Activated CD4-positive, alpha-beta T cell treated with anti-CD3 and anti-CD28 coated beads, Interleukin-2, amount 10 ng/mL, durations not matched to agents 7 days and 5 days (primary cell): ENCODE data around the gene SNED1. TPM values are rescaled to one million over a fixed set of nuclear protein-coding genes. Genes with fewer than 3 reads are reported as not detected.

ENCODE experiments used
- CTCF ChIA-PET: fragments of 350-600 bp; sonication (Branson Sonifier 250); formaldehyde crosslinking; loops from one replicate; lab custom pipeline; 2021; ENCODE audit warnings: antibody characterized with exemption; lab: Charles Lee
- POLR2A ChIA-PET: fragments of 350-600 bp; sonication (Branson Sonifier 250); formaldehyde crosslinking; loops from one replicate; lab custom pipeline; 2021; ENCODE audit warnings: antibody characterized with exemption; lab: Charles Lee
- DNase-seq: peaks from one replicate; pipeline ENCODE4 v3.0.0-alpha.2; 2020
- H3K27ac Mint-ChIP-seq: one replicate; pipeline ENCODE4 v1.8.0; 2021; ENCODE audit warnings: mild to moderate bottlenecking, moderate library complexity, mixed read lengths
- H3K27me3 Mint-ChIP-seq: one replicate; pipeline ENCODE4 v1.8.0; 2021; ENCODE audit warnings: mixed read lengths
- H3K36me3 Mint-ChIP-seq: one replicate; pipeline ENCODE4 v1.8.0; 2021; ENCODE audit warnings: low read depth, mixed read lengths
- H3K4me1 Mint-ChIP-seq: one replicate; pipeline ENCODE4 v1.8.0; 2021; ENCODE audit warnings: mixed read lengths
- H3K4me3 Mint-ChIP-seq: one replicate; pipeline ENCODE4 v1.8.0; 2021; ENCODE audit warnings: mild to moderate bottlenecking, moderate library complexity, mixed read lengths
- H3K9me3 Mint-ChIP-seq: one replicate; pipeline ENCODE4 v1.8.0; 2021; ENCODE audit warnings: mixed read lengths
- total RNA-seq, 2 experiments: library from RNA; stranded (reverse); gene quantifications; one replicate each; pipeline ENCODE4 v1.2.3, GENCODE V29; 2021

SNED1 gene
- total RNA-seq, 2 experiments from 2014 or later, result 6.1 to 8.6 TPM

- Mint-ChIP-seq H3K4me3 (no peak overlapping the region), H3K4me1 (no peaks in the 10 kb centered on the region), H3K27me3 (peaks cover 2% of the 10 kb centered on the region), H3K36me3 (no peaks in the 10 kb centered on the region), H3K9me3 (no peaks in the 10 kb centered on the region), H3K27ac (no peak overlapping the region)
- POLR2A ChIA-PET, result no interaction called here
- CTCF ChIA-PET, result no interaction called here
- no peak for DNase-seq
Observed at GRCh38 chr2:241053576-241054251, 55.3 kb downstream of the SNED1 start.

GRCh38 chr2:241061275-241061674 is 62.9 kb downstream of the SNED1 start:
- Mint-ChIP-seq H3K4me3 (no peak overlapping the region), H3K27me3 (peaks cover 2% of the 10 kb centered on the region), H3K9me3 (no peaks in the 10 kb centered on the region), H3K36me3 (no peaks in the 10 kb centered on the region), H3K27ac (no peak overlapping the region), H3K4me1 (peaks cover 3% of the 10 kb centered on the region)
- ChIA-PET POLR2A (no interaction called here), CTCF (interaction anchor here (0.7 kb wide), 1 partner anchor 116 kb away, joined by 3 read pairs; no protein-coding TSS in a partner anchor)
- DNase-seq, result no peak

- Mint-ChIP-seq H3K4me1 (peaks cover 3% of the 10 kb centered on the region), H3K36me3 (no peaks in the 10 kb centered on the region), H3K4me3 (no peak overlapping the region), H3K9me3 (no peaks in the 10 kb centered on the region), H3K27me3 (peaks cover 2% of the 10 kb centered on the region), H3K27ac (no peak overlapping the region)
- CTCF ChIA-PET, result no interaction called here
- POLR2A ChIA-PET, result no interaction called here
- DNase-seq, result no peak
Observed at GRCh38 chr2:241062389-241063092, 64.1 kb downstream of the SNED1 start.

- CTCF ChIA-PET, result no interaction called here
- peaks cover 3% of the 10 kb centered on the region for H3K4me1 Mint-ChIP-seq
- H3K4me3 Mint-ChIP-seq, result no peak overlapping the region
- H3K27ac Mint-ChIP-seq, result no peak overlapping the region
- H3K9me3 Mint-ChIP-seq, result no peaks in the 10 kb centered on the region
- peaks cover 2% of the 10 kb centered on the region for H3K27me3 Mint-ChIP-seq
- POLR2A ChIA-PET, result no interaction called here
- no peak for DNase-seq
- no peaks in the 10 kb centered on the region for H3K36me3 Mint-ChIP-seq
Observed at GRCh38 chr2:241063093-241063551, 64.7 kb downstream of the SNED1 start.

- DNase-seq, result no peak
- Mint-ChIP-seq H3K36me3 (no peaks in the 10 kb centered on the region), H3K4me1 (peaks cover 3% of the 10 kb centered on the region), H3K27ac (no peak overlapping the region), H3K9me3 (no peaks in the 10 kb centered on the region), H3K4me3 (no peak overlapping the region), H3K27me3 (peaks cover 2% of the 10 kb centered on the region)
- POLR2A ChIA-PET, result no interaction called here
- CTCF ChIA-PET, result no interaction called here
Observed at GRCh38 chr2:241063587-241063986, 65.2 kb downstream of the SNED1 start.

- H3K4me3 Mint-ChIP-seq, result no peak overlapping the region
Observed at GRCh38 chr2:241064008-241064801, 65.8 kb downstream of the SNED1 start.

GRCh38 chr2:241064802-241065354 is 66.5 kb downstream of the SNED1 start:
- no peaks in the 10 kb centered on the region for H3K36me3 Mint-ChIP-seq
- peaks cover 3% of the 10 kb centered on the region for H3K4me1 Mint-ChIP-seq
- H3K4me3 Mint-ChIP-seq, result no peak overlapping the region
- H3K9me3 Mint-ChIP-seq, result no peaks in the 10 kb centered on the region
- DNase-seq, result no peak
- no peak overlapping the region for H3K27ac Mint-ChIP-seq
- peaks cover 2% of the 10 kb centered on the region for H3K27me3 Mint-ChIP-seq
- POLR2A ChIA-PET, result no interaction called here
- CTCF ChIA-PET, result no interaction called here

More at GRCh38 chr2:241064008-241064801, 65.8 kb downstream of the SNED1 start:
- Mint-ChIP-seq H3K9me3 (no peaks in the 10 kb centered on the region), H3K36me3 (no peaks in the 10 kb centered on the region), H3K4me1 (peaks cover 3% of the 10 kb centered on the region), H3K27ac (no peak overlapping the region), H3K27me3 (peaks cover 2% of the 10 kb centered on the region)
- DNase-seq, result peak; percentile 17
- ChIA-PET CTCF (no interaction called here), POLR2A (no interaction called here)

- no peaks in the 10 kb centered on the region for H3K36me3 Mint-ChIP-seq
- peaks cover 3% of the 10 kb centered on the region for H3K4me1 Mint-ChIP-seq
- no peak overlapping the region for H3K4me3 Mint-ChIP-seq
- DNase-seq, result no peak
- no peaks in the 10 kb centered on the region for H3K9me3 Mint-ChIP-seq
- ChIA-PET POLR2A (no interaction called here), CTCF (no interaction called here)
- H3K27ac Mint-ChIP-seq, result no peak overlapping the region
- peaks cover 2% of the 10 kb centered on the region for H3K27me3 Mint-ChIP-seq
Observed at GRCh38 chr2:241065355-241065803, 67.0 kb downstream of the SNED1 start.

- Mint-ChIP-seq H3K36me3 (no peaks in the 10 kb centered on the region), H3K27ac (no peak overlapping the region), H3K27me3 (no peaks in the 10 kb centered on the region), H3K4me3 (no peak overlapping the region), H3K4me1 (peaks cover 3% of the 10 kb centered on the region), H3K9me3 (no peaks in the 10 kb centered on the region)
- POLR2A ChIA-PET, result no interaction called here
- CTCF ChIA-PET, result no interaction called here
- DNase-seq, result no peak
Observed at GRCh38 chr2:241066171-241066892, 67.9 kb downstream of the SNED1 start.

GRCh38 chr2:241066893-241067341 is 68.5 kb downstream of the SNED1 start:
- no peak overlapping the region for H3K4me3 Mint-ChIP-seq
- ChIA-PET CTCF (no interaction called here), POLR2A (no interaction called here)
- DNase-seq, result no peak
- H3K9me3 Mint-ChIP-seq, result no peaks in the 10 kb centered on the region
- no peaks in the 10 kb centered on the region for H3K27me3 Mint-ChIP-seq
- peaks cover 3% of the 10 kb centered on the region for H3K4me1 Mint-ChIP-seq
- H3K27ac Mint-ChIP-seq, result no peak overlapping the region
- no peaks in the 10 kb centered on the region for H3K36me3 Mint-ChIP-seq

- Mint-ChIP-seq H3K36me3 (no peaks in the 10 kb centered on the region), H3K4me3 (no peak overlapping the region), H3K27me3 (no peaks in the 10 kb centered on the region), H3K27ac (no peak overlapping the region), H3K9me3 (no peaks in the 10 kb centered on the region), H3K4me1 (peaks cover 3% of the 10 kb centered on the region)
- CTCF ChIA-PET, result no interaction called here
- POLR2A ChIA-PET, result no interaction called here
- DNase-seq, result no peak
Observed at GRCh38 chr2:241067501-241068135, 69.2 kb downstream of the SNED1 start.
